HG03135 (cell line): ENCODE measurements around the gene DEPDC4.
"Not testable (repeated sequence)": the region's sequence is repeated elsewhere in the genome, so short reads cannot be mapped to it uniquely, and the experiment has no call there.

Experiments used
- ATAC-seq: cut with Tn5 transposase; IDR thresholded peaks from one replicate; pipeline ENCODE4 v1.9.1; 2021; ENCODE audit warnings: mild to moderate bottlenecking, moderate library complexity; ENCODE audit not compliant: unreplicated experiment

Gene DEPDC4

DNA sequence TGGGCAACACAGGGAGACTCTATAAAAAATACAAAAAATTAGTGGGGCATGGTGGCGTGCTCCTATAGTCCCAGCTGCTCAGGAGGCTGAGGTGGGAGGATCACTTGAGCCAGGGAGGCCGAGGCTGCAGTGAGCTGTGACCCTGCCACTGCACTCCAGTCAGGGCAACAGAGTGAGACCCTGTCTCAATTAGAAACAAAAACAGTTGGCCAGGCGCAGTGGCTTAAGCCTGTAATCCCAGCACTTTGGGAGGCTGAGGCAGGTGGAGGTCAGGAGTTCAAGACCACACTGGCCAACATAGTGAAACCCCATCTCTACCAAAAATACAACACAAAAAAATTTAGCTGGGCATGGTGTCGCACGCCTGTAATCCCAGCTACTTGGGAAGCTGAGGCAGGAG is 1.8 kb downstream of the DEPDC4 start:
- not testable (repeated sequence) for ATAC-seq

DNA sequence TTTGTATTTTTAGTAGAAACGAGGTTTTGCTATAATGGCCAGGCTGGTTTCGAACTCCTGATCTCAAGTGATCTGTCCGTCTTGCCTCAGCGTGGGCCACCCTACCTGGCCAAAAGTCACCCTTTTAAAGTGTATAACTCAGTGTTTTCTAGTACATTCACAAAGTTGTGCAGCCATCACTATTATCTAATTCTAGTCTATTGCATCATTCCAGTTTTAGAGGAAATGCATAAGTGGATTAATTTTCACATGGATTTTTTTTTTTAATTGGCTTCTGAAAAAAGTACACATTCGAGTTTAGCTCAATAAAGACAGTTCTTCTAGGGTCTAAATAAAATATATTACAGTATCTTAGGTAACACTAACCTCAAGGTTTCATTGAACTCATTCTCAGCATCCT is 3.7 kb downstream of the DEPDC4 start:
- no peak for ATAC-seq

DNA sequence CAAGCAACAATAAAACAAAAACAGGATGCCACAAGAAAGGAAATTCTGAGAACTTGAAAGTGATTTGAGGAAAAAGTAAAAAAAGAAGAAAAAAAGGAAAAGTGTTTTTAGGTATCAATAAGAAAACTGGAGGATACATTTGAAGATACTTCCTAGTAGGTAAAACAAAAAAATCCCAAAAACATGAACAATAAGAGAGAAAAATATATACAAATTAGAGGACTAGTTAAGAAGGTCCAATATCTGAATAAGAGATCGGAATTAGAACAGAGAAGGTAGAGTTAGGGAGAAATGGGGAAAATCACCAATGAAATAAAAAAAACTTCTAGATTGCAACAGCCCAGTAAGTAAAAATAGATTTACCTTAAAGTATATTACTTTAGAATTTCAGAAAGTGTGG is 8.8 kb downstream of the DEPDC4 start:
- no peak for ATAC-seq

DNA sequence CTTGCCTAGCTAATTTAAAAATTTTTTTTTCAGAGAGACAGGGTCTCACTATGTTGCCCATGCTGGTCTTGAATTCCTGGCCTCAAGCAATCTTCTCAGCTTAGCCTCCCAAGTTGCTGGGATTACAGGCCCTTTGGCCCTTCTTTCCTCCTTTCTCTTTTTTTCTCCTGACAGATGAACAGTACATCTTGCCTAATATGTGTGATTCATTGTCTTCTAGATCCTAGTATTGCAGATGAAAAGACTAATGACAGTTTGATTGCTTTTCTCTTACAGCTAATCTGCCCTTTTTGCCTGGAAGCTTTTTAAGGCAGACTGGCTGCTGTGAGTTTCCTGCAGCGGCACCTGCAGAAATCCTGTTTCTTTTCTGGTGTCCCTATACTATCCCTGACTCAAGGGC is 12.0 kb downstream of the DEPDC4 start:
- ATAC-seq, result no peak

DNA sequence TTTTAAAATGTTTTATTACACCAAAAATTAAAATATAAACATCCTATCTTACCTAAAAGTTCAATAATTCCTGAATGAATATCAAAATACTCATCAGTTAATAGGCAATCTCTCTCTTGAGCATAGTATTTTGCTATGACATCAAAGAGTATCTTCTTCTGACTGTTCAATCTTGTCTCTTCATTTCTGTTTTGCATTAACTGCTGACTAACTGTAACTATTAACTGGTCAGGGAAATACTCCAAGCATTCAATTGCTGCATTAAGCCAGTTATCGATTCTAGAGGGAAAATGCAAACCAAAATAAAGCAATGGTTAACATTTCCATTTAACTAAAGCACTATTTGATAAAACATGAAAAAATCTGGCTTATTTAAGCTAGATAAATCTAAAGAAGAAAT is 13.4 kb downstream of the DEPDC4 start:
- no peak for ATAC-seq

DNA sequence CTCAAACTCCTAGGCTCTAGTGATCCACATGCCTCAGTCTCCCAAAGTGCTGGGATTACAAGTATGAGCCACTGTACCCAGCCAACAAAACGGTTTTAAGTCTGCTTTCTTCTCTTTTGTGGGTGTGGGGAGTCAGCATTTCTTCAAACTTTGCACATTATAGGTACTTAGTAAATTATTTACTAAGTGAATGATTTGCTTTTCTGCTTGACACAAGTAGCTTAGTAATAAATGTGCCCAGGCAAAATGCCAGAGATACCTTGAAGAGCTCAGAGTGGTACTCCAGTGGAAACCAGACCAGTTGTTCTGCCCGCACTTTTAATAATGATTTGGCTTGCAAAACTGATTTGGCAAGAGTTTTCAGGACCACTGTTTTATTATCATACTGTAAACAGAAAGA is 15.0 kb downstream of the DEPDC4 start:
- no peak for ATAC-seq

DNA sequence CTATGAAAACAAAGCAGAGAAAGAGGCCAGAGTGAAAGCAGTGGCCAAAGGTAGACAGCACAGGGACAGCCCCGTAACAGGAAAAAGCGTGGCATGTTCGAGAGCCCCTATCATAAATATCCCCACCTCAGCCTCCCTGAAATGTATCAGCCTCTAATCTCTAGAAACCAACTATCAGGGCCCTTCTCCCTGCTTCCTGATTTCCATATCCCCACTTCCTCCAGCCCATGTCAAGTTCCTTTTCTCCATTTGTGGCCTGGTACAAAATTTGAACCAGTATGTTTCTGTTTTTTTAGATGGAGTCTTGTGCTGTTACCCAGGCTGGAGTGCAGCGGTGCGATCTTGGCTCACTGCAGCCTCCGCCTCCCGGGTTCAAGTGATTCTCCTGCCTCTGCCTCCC is 16.9 kb downstream of the DEPDC4 start:
- no peak for ATAC-seq

DNA sequence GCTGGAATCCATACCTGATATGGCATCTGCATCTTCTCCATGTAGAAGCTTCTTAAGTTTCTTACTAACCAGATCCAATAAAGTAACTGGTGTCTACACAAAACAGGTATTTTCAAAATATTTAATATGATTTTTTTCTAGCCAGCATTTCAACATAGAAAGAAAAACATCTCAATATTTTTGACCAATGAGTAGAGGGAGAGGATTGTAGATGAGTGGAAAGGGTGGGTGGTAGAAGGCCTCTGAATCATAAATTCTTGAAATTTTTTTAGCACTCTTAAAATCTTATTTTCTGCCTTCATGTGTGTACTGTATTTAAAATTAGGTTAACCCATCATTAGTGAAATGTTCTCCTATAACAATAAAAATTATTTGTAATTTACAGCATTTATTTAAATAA is 18.0 kb downstream of the DEPDC4 start:
- ATAC-seq, result no peak

DNA sequence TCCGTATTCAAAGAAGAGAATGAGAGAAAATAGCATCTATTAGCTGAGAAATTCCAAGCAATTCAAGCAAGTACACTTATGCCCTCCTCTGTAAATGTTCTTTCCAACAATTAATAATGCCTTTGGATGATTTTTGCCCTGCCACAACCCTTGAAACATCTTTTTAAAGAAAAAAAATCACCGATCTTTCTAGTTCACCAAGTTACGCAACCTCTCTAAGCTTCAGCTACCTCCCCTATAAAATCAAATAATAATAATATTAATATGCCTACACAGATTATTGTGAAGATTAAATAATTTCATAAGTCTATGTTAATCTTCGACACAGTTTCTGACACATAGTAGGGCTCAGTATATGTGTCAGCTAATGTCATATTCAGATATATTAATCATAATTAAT is 19.1 kb downstream of the DEPDC4 start:
- no peak for ATAC-seq

DNA sequence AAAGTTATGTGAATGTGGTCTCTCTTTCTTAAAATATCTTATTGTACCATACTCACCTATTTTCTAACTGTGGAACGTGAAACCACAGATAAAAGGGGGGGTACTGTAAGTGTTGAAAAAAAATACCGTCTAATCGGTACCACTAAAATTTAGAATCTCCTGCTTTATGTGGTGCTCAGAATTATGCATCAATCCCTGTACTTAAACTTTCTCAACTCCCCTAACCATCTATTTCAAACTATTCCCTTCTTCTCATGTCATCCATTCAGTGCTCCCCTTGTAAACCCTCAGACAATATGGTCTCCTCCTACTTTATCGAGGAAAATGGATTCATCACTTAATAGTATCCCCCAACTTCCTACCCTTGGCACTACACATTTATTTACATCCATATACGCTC is 23.7 kb downstream of the DEPDC4 start:
- ATAC-seq, result no peak

DNA sequence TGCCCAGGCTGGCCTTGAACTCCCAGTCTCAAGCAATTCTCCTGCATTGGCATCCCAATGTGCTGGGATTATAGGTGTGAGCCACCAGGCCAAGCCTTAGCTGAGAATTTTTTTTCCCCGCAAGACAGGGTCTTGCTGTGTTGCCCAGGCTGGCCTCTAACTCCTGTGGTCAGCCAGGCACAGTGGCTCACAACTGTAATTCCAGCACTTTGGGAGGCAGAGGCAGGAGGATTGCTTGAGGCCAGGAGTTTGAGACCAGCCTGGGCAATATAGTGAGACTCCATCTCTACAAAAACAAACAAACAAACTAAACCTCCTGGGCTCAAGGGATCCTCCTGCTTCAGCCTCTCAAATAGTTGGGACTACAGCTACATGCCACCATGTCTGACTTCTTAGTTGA is 27.3 kb downstream of the DEPDC4 start:
- no peak for ATAC-seq

DNA sequence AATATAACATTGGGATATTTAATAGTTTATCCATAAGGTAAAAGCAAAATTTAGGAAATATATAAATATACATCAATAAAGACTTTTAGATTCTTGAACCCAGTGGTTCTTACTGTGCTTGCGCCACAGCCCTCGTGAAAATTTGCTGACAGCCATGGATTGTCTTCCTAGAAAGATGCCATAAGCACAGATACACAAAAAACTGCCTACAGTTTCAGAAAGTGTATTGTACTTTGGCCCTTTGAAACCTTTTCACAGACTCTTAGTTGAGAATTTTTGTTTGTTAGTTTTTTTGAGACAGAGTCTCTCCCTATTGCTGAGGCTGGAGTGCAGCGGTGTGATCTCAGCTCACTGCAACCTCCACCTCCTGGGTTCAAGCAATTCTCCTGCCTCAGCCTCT is 28.1 kb downstream of the DEPDC4 start:
- no peak for ATAC-seq

DNA sequence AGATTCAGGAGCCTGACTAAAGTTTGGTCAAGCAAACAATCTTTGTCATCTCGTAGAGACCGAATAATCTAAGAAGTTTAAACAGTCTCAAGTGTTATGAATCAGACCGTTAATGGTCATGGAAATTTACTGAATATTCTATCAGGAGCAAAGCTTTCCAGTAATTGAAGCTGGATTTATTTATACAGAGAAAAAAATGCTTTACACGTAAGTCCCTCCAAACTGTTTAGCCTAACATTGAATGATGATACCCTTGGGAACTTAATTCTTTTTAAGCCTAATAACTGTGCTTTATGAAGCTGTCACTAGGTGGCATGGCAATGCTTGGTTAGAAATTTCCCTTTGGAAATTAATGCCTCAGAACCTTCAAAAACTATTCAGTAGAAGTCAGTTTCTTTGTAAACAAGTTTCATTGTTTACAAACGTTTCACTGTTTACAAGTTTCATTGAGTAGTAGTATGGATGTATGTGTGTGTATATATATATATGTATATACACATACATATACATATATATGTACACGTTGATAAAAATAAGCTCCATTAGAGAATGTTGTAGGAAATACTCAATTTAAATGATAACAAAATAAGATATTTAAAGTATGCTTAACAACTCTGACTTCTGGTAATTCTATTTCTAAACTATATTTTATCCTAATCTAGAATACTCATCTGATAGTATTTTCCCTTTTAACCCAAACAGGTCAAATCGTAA is 32.1 kb downstream of the DEPDC4 start:
- ATAC-seq, result no peak

DNA sequence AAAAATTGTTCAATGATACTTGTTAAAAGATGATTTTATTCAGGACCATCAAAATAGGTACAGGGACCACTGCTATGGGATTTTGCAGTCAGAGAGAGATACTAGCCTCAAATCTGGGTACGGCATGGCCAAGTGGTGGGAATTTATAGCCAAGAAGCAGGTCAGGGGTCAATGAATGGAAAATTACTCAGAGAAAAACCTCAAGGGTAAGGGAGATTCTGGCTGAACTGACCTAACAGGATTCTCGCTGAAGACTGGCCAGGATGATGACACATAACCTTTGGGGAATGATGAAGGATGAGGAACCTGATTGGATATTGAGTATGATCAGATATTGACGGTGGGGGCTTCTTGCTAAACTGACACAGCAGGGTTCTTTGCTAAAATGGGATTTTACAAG is 32.7 kb downstream of the DEPDC4 start:
- ATAC-seq, result no peak

DNA sequence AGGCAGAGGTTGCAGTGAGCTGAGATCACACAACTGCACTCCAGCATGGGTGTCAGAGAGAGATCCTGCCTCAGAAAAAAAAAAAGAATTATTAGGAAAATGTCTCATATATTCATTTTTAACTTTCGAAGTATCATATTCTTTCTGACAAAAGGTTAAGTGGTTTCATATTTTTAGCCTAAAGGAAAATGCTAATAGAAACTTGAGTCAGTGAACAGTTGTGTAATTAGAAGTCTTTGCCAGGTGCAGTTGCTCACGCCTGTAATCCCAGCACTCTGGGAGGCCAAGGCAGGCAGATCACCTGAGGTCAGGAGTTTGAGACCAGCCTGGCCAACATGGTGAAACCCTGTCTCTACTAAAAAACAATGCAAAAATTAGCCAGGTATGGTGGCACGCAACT is 35.0 kb downstream of the DEPDC4 start:
- ATAC-seq, result not testable (repeated sequence)

DNA sequence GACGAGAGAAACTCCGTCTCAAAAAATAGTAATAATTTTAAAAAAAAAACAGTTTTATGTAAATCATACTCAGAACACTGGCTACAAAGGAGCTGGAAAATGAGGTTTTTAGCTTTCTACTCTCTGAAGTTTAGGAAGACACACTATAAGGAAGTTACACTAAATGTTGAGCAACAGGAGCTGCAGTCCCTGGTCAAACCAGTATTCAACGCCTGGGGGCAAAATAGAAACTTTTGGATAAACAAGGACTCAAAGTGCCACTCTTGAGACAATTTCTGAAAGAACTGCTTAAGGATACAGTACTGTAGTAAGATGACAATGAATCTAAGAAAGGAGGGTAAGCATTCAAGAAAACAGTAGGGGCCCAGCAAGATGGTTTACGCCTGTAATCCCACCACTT is 37.0 kb downstream of the DEPDC4 start:
- no peak for ATAC-seq

DNA sequence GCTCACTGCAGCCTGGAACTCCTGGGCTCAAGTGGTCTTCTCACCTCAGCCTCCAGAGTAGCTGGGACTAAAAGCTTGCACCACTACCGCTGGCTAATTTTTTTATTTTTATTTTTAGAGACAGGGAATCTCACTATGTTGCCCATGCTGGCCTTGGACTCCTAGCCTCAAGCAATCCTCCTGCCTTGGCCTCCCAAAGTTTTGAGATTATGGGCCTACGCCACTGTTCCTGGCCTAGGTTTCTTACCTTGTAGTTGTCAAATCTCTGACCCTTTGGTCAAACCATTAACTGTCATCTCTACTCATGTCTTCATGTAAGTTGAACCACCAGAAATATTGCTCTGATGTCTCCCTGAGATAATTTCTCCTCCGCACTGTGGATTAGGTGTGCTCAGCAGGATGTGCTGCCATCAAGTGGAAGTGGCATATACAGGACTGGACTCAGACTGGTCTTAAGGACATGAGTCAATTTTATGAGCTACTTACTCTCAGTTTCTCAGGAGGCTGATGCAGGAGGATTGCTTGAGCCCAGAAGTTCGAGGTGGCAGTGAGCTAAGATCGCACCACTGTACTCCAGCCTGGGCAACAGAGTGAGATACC is 37.7 kb downstream of the DEPDC4 start:
- no peak for ATAC-seq

DNA sequence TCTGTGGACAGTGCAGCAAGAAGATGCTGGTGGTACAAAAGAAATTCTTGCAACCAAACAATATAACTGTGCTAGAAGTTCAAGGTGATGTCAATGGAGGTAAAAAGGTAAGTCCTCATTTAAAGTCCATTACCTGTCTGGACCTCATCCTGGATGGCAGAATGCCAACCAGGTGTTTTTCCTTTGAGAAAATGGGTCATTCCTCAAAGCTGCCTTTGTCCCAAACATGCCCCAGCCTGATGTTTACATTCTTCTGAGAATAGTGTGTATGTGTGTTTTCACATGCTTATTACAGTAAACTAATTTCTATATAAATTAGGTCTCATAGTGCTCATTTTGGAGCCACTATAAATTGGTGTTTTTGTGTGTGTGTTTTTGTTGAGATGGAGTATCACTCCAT is 41.4 kb downstream of the DEPDC4 start:
- ATAC-seq, result no peak

DNA sequence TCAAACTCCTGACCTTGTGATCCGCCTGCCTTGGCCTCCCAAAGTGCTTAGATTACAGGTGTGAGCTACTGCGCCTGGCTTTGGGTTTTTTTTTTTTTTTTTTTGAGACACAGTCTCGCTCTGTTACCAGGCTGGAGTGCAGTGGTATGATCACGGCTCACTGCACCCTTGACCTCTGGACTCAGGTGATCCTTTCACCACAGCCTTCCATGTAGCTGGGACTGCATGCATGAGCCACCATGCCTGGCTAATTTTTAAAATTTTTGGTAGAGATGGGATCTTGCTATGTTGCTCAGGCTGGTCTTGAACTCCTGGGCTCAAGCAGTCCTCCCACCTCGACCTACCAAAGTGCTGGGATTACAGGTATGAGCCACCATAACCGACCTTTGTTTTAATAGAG is 44.7 kb downstream of the DEPDC4 start:
- ATAC-seq, result not testable (repeated sequence)

DNA sequence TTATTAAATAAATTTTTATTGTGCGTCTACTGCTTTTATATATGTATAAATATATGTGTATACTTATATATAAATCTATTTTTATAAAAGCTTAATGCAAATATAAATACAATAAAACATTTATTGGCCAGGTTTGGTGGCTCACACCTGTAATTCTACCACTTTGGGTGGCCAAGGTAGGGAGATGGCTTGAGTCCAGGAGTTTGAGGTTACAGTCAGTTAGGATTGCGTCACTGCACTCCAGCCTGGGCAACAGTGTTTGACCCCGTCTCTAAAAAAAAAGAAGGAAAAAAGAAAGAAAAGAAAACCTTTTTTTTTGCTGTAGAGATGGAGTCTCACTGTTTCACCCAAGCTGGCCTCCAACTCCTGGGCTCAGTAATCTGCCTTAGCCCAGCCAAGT is 45.4 kb downstream of the DEPDC4 start:
- no peak for ATAC-seq

DNA sequence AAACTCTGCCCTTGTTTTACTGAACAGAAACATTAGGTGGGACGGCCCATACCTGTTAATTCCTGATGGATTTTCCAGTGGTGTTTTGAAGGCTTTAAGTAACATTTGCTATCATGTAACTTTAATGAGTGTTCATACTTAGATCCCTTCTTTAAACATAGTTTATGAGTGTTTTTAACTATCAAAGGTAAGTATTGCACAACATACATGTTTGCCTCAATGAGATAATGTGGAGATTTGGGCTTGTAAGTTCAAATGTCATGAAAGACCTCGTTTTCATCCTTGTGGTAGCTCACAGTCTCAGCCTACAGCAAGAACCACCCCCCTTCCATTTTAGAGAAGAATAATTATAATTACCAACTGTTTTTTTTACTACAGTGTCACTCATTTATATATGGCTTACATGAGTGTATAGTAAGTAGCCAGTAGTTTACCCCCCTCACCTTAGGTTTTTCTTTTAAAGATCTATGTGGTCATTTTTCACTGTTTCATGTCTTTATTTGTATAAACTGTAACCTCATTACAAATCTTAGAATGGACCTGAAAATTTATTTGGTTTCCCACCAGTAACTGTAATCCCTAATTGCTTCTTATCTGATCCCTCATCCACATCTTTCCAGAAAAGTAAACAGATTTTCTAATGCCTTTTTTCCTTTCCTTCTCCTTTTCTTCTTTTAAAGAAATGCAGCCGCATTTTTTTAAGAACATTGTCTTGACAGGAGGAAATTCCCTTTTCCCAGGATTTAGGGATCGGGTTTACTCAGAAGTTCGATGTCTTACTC is 47.4 kb downstream of the DEPDC4 start:
- no peak for ATAC-seq

DNA sequence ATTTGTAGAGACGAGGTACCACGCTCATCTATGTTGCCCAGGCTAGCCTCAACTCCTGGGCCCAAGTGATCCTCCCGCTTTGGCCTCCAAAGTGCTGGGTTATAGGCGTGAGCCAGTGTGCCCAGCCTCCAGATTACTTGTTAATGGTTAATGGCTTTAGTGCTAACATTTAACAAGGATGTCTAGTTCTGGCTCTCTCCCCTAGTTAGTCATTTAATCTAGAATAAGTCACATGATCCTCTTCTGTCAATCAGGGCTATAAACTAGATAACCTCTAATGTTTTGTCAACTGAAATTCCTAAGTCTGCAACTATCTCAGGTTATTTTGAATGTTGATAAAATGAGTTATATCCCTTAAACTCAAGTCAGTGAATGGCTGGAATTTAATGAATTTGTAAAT is 50.5 kb downstream of the DEPDC4 start:
- no peak for ATAC-seq
